NT2/D1 (cell line): ENCODE measurements around the gene ZDHHC22.

Experiments used
- SUZ12 ChIP-seq: IDR thresholded peaks from 2 replicates; pipeline ENCODE4 v1.6.1; 2011; ENCODE audit not compliant: insufficient read length, insufficient read depth; ENCODE audit errors: extremely low read depth
- YY1 ChIP-seq: IDR thresholded peaks from 2 replicates; pipeline ENCODE4 v1.6.1; 2011; ENCODE audit not compliant: insufficient read length, insufficient read depth
- ZNF274 ChIP-seq: IDR thresholded peaks from 2 replicates; pipeline ENCODE4 v1.6.1; 2011; ENCODE audit warnings: mild to moderate bottlenecking, low read depth, low read length

- no peak for TF ChIP-seq ZNF274
- no peak for TF ChIP-seq YY1
- TF ChIP-seq SUZ12, result no peak
These were observed 37.6 kb downstream of the ZDHHC22 start for GRCh38 chr14:77103951-77104350.
